DOHH2 (cell line): ENCODE measurements around the gene RASIP1.

ENCODE experiments used
- EZH2phosphoT487 ChIP-seq: fragments of 200-600 bp; sonication (generic); IDR thresholded peaks from 2 replicates; pipeline ENCODE4 v1.6.1; 2017; ENCODE audit warnings: borderline replicate concordance, mild to moderate bottlenecking, antibody characterized with exemption, low read length, moderate library complexity, mixed read lengths
- TF ChIP-seq, protein P1 (sequence below): fragments of 200-600 bp; sonication (generic); IDR thresholded peaks from one replicate; pipeline ENCODE4 v1.5.1; 2014; ENCODE audit warnings: antibody characterized with exemption, mild to moderate bottlenecking, low read depth, low read length; ENCODE audit not compliant: poor library complexity, severe bottlenecking

DNA sequence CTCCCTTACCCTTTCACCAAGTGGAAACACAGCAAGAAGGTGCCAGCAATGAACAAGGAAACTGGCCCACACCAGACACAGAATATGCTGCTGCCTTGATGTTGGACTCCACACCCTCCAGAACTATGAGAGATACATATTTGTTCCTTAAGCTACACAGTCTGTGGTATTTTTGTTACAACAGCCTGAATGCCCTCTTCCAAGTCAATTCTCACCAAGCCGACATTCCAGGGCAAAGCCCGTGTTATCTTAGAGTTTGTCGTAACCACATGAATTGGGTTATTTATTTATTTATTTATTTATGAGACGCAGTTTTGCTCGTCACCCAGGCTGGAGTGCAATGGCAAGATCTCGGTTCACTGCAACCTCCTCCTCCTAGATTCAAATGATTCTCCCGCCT lies 29.9 kb upstream of the RASIP1 start:
- TF ChIP-seq, protein P1, sequence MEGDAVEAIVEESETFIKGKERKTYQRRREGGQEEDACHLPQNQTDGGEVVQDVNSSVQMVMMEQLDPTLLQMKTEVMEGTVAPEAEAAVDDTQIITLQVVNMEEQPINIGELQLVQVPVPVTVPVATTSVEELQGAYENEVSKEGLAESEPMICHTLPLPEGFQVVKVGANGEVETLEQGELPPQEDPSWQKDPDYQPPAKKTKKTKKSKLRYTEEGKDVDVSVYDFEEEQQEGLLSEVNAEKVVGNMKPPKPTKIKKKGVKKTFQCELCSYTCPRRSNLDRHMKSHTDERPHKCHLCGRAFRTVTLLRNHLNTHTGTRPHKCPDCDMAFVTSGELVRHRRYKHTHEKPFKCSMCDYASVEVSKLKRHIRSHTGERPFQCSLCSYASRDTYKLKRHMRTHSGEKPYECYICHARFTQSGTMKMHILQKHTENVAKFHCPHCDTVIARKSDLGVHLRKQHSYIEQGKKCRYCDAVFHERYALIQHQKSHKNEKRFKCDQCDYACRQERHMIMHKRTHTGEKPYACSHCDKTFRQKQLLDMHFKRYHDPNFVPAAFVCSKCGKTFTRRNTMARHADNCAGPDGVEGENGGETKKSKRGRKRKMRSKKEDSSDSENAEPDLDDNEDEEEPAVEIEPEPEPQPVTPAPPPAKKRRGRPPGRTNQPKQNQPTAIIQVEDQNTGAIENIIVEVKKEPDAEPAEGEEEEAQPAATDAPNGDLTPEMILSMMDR, result no peak
- TF ChIP-seq EZH2phosphoT487, result no peak
